Amniotic stem cell (primary cell): Measurements from ENCODE around the gene EEF1G.
"Not testable (repeated sequence)": the region's sequence is repeated elsewhere in the genome, so short reads cannot be mapped to it uniquely, and the experiment has no call there.

ENCODE experiments used
- DNase-seq: peaks from one replicate; lab custom pipeline; 2025; lab: John Stamatoyannopoulos, UW

EEF1G gene

GRCh38 chr11:62573592-62574362 lies at the start of gene EEF1G:
EEF1G (minus strand) TSS chr11:62573891; CDS start chr11:62573842, 49 bp downstream.
- peak; percentile 99 for DNase-seq

DNA sequence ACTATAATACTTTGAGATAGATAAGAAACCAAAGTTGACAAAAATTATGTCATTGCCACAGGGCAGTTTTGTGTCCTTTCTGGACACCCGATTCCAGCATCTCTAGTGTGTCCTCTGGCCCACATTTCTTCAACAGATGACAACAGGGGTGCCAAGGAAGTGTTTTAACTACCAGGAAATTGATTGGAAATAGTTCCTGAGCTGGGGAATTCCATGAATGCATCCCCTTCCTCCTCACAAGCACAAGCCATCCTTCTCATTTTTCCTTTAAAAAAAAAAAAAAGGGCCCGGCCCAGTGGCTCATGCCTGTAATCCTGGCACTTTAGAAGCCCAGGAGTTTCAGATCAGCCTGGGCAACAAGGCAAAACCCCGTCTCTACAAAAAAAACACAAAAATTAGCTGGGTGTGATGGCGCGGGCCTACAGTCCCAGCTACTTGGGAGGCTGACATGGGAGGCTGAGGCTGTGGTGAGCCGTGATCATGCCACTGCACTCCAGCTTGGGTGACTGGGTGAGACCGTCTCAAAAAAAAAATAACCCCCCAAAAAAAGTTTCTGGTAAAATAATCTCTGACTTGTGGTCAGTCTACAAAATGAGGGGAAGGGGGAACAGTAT lies 48.9 kb upstream of the EEF1G start:
- no peak for DNase-seq

- peak; percentile 92 for DNase-seq
These were observed 48.1 kb upstream of the EEF1G start, which contains the start of gene B3GAT3 for GRCh38 chr11:62621567-62622470. B3GAT3 (minus strand) TSS chr11:62621986; CDS start chr11:62621947, 39 bp downstream.

GRCh38 chr11:62621027-62621566 lies 47.4 kb upstream of the EEF1G start:
- no peak for DNase-seq

DNA sequence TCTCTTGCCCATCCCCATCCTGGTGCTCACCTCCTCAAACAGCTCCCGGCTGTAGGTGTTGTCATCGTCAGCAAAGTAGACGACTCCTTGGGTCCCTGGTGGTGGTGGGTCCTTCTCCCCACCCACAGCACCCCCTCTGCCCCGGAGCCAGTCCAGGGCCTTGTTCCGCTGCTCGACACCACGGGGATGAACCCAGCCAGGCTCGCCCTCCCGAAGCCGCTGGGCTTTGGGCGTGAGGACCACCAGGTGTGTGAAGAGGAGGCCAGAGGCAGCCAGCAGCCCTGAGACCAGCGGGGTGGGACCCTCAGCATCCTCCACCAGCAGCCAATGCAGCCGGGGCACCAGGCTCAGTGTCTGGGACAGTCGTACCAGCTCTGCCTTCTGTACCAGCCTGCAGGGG lies 43.3 kb upstream of the EEF1G start:
- DNase-seq = not testable (repeated sequence)

- DNase-seq = no peak
These were observed 41.8 kb upstream of the EEF1G start for GRCh38 chr11:62615521-62615920.

GRCh38 chr11:62614275-62614674 lies 40.6 kb upstream of the EEF1G start:
- no peak for DNase-seq

- no peak for DNase-seq
These were observed 39.6 kb upstream of the EEF1G start for GRCh38 chr11:62613291-62613778.

DNA sequence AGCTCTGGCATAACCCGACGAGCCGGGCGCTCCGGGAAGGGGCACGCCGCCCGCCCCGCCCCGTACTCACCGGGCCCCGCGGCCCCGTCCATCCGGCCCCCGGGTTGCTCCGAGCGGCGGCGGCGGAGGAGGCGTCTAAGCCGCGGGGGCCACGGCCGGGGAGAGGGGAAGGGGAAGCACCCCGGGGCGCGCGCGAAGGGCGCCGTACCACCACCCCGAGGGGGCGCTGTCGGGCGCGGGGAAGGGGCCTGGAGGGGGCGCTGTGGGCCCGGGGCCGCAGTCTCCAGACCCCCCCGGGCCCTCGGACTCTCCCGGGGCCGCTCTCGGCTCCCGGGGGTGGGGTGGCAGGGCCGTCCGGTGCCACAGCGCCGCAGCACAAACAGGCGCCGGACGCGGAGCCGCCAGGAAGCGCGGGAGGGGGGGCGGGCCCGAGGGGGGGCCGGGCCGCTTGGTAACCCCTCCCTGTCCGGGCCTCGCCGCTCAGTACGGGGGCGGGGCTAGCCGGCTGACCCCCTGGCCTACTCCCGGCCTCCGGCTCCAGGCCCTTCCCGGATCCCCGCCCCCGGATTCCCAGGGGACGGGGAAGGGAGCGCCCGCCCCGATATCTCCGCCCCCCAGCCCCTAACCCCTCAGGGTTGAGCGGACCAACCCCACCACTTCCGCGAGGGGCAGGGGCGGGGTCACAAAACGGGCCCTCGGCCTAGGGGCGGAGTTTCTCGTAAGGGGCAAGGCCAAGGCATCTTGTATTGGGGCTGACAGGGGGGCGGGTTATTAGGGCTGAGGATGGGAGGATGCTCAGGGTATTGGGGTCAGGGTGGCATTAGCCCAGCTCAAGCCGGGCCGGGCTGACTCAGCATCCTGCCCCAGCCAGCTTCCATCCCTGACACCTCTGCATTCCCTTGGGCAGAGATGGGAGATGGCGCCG lies 38.9 kb upstream of the EEF1G start, which contains the start of the genes EML3 and ROM1:
TSS of gene EML3 (minus strand) at position 410 of the 925 bp plus-strand sequence. CDS start at position 92, 318 bp downstream.
TSS of gene ROM1 (plus strand) at position 892 of the 925 bp plus-strand sequence. CDS start at position 917, 25 bp downstream.
- no peak for DNase-seq

DNA sequence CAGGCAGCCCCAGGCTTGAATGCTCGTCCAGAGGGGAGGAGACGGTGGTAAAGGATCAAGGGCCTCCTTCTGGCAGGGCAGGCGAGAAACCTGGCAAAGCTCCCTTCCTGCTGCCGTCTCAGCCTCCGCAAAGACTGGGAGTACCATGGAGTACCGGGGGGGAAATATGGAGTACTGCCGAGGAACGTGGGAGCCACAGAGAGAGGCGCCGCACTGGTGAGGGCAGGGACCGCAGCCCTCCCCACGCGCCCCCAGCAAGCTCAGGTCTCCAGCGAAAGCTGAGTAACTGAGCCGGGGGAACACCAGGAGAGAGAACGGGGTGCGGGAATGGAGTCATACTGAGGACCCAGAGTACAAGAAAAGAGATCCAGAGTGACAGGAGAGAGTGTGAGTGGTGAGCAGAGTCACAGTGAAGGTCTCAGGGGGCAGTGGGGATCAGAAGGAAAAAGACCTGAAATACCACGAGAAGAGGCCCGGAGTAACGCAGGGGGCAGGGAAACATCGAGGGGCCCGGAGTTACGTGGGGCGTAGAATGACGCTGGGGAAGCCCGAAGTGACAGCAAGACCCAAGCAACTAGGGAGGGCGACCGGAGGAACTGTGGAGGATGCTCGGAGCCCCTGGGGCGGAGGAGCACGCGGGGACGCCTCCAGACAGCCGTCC lies 38.1 kb upstream of the EEF1G start:
- no peak for DNase-seq

DNA sequence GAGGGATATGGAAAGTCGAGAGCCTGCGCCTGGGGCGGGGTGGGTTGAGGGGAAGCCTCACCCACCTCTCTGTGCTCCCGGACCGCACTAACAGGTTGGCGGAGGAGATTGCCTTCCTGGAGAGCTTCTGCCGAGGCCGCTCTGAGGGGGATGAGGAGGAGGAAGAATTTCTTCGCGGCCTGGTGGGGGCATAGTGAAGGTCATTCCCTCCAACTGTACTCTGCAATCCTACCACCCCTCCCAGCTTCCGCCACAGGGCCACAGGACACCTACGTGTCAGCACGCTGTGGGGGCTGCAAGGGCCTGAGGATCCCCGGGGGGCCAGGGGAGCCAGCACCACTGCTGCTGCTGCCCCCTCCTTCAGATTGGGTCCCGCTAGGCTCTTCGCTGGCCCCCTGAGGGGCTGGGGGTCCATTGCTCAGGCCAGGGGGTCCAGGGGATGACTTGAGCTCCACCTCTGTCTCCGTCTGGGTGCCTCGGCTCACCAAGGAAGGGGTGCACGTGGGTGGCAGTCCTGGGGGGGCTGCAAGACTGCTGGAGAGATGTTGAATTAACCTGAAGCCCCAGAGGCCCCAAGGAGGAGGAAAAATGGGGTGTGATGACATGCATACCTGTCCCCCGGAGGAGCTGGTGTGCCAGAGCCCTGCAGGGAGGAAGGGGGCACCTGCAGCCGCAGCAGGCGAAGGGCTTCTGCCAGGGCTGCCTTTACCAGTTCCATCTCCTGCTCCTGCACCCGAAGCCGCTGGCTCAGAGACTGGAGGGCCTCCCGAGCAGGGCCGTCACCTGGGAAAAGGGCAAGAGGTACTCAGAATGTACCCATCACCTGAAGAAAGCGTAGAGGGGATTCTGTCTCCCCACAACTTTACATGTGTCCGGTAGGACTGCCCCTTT lies 37.4 kb upstream of the EEF1G start:
- DNase-seq = no peak

DNA sequence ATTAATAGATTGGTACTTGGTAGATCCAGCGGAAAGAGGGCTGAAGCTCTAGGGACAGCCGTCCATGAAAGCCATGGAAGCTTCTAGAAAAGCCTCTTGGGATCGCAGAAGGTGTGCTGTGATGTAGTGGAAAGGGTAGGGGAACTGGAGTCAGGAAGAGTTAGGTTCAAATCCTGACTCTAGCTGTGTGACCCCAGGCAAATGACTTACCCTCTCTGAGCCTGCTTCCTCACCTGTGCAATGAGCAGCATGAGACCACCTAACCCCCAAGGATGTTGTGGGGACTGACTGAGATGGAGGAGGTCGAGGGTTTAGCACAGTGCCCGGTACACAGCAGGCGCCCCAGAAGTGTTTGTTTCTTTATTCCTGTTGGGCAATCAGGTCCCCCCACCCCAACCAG lies 36.7 kb upstream of the EEF1G start:
- no peak for DNase-seq

DNA sequence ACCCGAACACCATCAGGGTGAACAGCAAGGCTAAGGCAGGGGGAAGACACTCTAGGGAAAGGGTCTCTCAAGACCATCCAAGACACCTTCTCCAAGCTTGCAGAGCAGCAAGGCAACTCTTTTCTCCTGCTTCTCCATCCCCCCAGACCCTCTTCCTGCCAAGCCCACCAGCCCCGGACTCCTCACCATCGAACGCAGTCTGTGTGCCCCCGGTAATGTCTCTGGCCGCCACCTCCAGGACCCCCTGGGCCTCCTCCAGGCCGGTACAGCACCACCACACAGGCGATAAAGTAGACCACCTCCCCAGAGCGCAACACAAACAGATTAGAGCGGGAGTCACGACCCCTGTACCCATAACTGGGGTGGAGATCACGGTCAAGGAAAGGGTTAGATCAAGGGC lies 35.1 kb upstream of the EEF1G start:
- no peak for DNase-seq

GRCh38 chr11:62607714-62608113 lies 34.0 kb upstream of the EEF1G start:
- DNase-seq = no peak

DNA sequence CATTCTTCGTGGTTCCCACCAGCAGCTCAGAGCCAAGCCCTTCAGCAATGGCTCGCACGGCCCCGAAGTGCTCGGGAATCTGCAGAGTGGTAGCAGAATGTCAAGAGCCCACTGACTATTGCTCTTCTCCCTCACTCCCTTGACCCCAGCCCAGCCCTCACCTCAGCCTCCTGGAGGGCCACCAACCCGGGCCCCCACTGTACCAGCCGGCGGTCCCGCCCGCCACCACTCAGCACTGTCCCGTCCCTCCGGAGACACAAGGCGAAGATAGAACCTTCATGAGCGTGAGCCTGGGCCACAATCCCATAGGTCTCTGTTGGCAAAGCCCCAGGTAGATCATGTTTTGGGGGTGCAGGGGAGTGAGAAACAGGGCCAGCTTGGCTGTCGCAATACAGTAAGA lies 32.2 kb upstream of the EEF1G start:
- DNase-seq = no peak

DNA sequence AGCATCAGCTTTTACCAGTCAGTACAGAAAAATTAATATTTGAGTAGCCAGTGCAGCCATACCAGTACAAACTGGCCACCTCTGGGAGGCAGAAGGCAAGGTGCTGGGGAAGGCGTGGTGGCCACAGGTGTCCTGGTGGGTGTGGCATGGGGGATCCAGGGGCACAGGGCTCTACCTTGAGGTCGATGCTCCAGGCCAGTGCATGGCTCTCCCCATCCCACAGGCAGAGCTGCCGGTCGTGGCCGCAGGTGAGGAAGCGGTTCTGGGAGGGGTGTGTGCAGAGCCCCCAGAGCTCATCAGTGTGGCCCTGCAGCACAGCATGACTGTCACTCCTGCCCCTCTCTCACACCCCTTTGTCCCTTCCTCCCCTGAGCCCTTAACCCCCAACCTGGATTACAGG lies 31.8 kb upstream of the EEF1G start:
- no peak for DNase-seq

DNA sequence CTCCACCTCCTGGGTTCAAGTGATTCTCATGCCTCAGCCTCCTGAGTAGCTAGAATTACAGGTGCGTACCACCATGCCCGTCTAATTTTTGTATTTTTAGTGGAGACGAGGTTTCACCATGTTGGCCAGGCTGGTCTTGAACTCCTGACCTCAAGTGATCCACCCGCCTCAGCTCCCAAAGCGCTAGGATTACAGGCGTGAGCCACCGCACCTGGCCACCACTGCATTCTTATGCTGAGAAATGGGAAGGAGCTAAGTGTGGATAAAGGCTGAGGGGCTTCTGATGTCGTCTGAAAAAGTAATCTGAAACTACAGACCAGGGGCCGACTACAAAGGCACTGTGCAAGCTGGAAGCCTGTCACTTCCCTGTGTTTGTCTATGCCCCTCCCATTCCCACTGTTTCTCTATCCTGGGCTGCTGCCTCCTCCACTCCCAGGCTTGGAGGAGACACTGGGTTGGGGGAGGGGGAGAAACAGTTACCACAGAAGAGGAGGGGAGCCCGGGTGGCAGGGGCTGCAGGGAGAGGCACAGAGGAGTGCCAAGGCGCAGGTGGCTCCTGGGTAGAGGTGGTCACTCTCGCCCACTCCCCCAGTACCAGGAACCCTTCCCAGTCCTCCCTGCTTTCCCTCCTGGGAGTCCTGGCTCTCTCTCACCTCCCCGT lies 30.9 kb upstream of the EEF1G start:
- DNase-seq = no peak

GRCh38 chr11:62603776-62604299 lies 30.1 kb upstream of the EEF1G start:
- no peak for DNase-seq
